OCI-LY1 (cell line): ENCODE data around the gene KIF11.

Experiments
- EZH2 ChIP-seq: fragments of 200-600 bp; sonication (generic), shearing (Covaris generic); IDR thresholded peaks from 2 replicates; pipeline ENCODE4 v1.8.0; 2017; ENCODE audit warnings: borderline replicate concordance, mixed run types, mild to moderate bottlenecking, antibody characterized with exemption, low read length, moderate library complexity, mixed read lengths
- TF ChIP-seq, protein P1 (sequence below): fragments of 200-600 bp; sonication (generic), shearing (Covaris generic); IDR thresholded peaks from 2 replicates; pipeline ENCODE4 v1.5.1; 2017; ENCODE audit warnings: mild to moderate bottlenecking, antibody characterized with exemption, low read length, moderate library complexity, mixed read lengths

DNA sequence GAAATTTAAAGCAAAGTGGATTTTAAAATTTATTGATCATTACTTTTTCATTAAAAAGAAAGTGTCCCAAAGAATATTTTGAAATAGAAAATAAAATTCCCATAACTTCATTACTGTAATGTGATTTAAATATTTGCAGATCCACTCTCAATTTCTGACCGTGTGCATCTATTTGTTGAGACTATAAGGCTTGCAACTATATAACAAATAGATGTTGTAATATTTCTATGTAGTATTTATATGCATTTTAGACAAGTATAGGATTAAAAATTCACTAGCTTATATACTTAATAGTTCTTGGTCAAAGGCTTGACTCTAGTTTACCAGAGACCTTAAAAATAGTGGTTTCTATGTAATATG lies 100.6 kb downstream of the KIF11 start:
- TF ChIP-seq, protein P1, sequence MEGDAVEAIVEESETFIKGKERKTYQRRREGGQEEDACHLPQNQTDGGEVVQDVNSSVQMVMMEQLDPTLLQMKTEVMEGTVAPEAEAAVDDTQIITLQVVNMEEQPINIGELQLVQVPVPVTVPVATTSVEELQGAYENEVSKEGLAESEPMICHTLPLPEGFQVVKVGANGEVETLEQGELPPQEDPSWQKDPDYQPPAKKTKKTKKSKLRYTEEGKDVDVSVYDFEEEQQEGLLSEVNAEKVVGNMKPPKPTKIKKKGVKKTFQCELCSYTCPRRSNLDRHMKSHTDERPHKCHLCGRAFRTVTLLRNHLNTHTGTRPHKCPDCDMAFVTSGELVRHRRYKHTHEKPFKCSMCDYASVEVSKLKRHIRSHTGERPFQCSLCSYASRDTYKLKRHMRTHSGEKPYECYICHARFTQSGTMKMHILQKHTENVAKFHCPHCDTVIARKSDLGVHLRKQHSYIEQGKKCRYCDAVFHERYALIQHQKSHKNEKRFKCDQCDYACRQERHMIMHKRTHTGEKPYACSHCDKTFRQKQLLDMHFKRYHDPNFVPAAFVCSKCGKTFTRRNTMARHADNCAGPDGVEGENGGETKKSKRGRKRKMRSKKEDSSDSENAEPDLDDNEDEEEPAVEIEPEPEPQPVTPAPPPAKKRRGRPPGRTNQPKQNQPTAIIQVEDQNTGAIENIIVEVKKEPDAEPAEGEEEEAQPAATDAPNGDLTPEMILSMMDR, result no peak
- TF ChIP-seq EZH2, result no peak
